Panc1 (cell line): ENCODE measurements around the gene TTC13. TPM values are rescaled to one million over a fixed set of nuclear protein-coding genes. Genes with fewer than 3 reads are reported as not detected.

Experiments
- ATAC-seq: fragments of 200-7000 bp; cut with Tn5 transposase; 2 replicates; pipeline ENCODE4 v1.9.1; 2020; ENCODE audit warnings: mild to moderate bottlenecking, moderate library complexity
- BruUV-seq: library from RNA; stranded (reverse); fragments of 400-500 nt; replicated peaks from 2 replicates; lab custom pipeline; 2021; lab: Mats Ljungman, UMichigan
- CTCF ChIA-PET: fragments of 300-600 bp; sonication (Branson Sonifier 250); formaldehyde crosslinking; loops from one replicate; lab custom pipeline; 2022; ENCODE audit warnings: antibody characterized with exemption; lab: Charles Lee
- POLR2A ChIA-PET: fragments of 300-600 bp; sonication (Branson Sonifier 250); formaldehyde crosslinking; loops from one replicate; lab custom pipeline; 2022; ENCODE audit warnings: antibody characterized with exemption; lab: Charles Lee
- DNase-seq: peaks from one replicate; pipeline ENCODE4 v3.0.0-alpha.2; 2010; ENCODE audit warnings: low read depth, low spot score
- H3K27ac ChIP-seq: 2 replicates; pipeline ENCODE4 v1.5.1; 2011; ENCODE audit warnings: mild to moderate bottlenecking, low read length, inconsistent platforms
- H3K27me3 ChIP-seq: fragments of 200-500 bp; sonication (Bioruptor generic); 2 replicates; pipeline ENCODE4 v1.6.0; 2014; ENCODE audit warnings: low read length, inconsistent platforms; ENCODE audit not compliant: control insufficient read depth, insufficient read depth
- H3K36me3 ChIP-seq: fragments of 200-500 bp; sonication (Bioruptor generic); 2 replicates; pipeline ENCODE4 v1.5.1; 2014; ENCODE audit warnings: inconsistent platforms, mild to moderate bottlenecking, low read length, moderate library complexity; ENCODE audit not compliant: control insufficient read depth, insufficient read depth
- H3K4me1 ChIP-seq: 2 replicates; pipeline ENCODE4 v1.5.1; 2011; ENCODE audit warnings: inconsistent platforms, mild to moderate bottlenecking, low read length, moderate library complexity; ENCODE audit not compliant: control insufficient read depth, insufficient read depth
- H3K4me3 ChIP-seq, 2 experiments: 2 replicates each; pipeline ENCODE4 v1.5.1; 2011 to 2012; ENCODE audit warnings: low read depth in 2 of 2, low read length in 2 of 2, mild to moderate bottlenecking in 2 of 2, inconsistent platforms in 1 of 2, moderate library complexity in 1 of 2
- H3K9me3 ChIP-seq: fragments of 200-500 bp; sonication (Bioruptor generic); 2 replicates; pipeline ENCODE4 v1.5.1; 2014; ENCODE audit warnings: low read depth, mild to moderate bottlenecking, inconsistent platforms, low read length, moderate library complexity; ENCODE audit not compliant: control insufficient read depth, insufficient read depth
- POLR2AphosphoS5 ChIP-seq: IDR thresholded peaks from 2 replicates; pipeline ENCODE4 v1.6.1; 2012; ENCODE audit warnings: mild to moderate bottlenecking, low read depth, low read length, moderate library complexity
- SIN3A ChIP-seq: IDR thresholded peaks from 2 replicates; pipeline ENCODE4 v1.6.1; 2012; ENCODE audit warnings: low read depth, mild to moderate bottlenecking, low read length, moderate library complexity, borderline replicate concordance; ENCODE audit not compliant: insufficient read depth
- TCF7L2 ChIP-seq: IDR thresholded peaks from 2 replicates; pipeline ENCODE4 v1.6.1; 2011; ENCODE audit warnings: mild to moderate bottlenecking, low read depth, low read length, inconsistent platforms
- in situ Hi-C: cut with HindIII; loops from 2 replicates; pipeline ENCODE4 v1.10.0; 2016; ENCODE audit warnings: low sequenced_read_pairs, low pct_unique_long_range_greater_than_20kb
- intact Hi-C: fragments of 100-400 bp; cut with micrococcal nuclease; formaldehyde crosslinking; loops from one replicate; pipeline ENCODE4 v1.10.0; 2022; ENCODE audit not compliant: unreplicated experiment
- total RNA-seq: library from RNA; stranded (reverse); gene quantifications from one replicate; pipeline ENCODE4 v1.2.1, GENCODE V29; 2021; ENCODE audit not compliant: unreplicated experiment
- TF ChIP-seq, protein P1 (sequence below), 2 experiments: IDR thresholded peaks; 2 replicates each; pipeline ENCODE4 v1.6.1; 2011 to 2012; ENCODE audit warnings: low read depth in 2 of 2, control low read depth in 1 of 2, low read length in 1 of 2, mild to moderate bottlenecking in 1 of 2, moderate library complexity in 1 of 2; ENCODE audit not compliant: insufficient read depth in 1 of 2
- TF ChIP-seq, protein P2 (sequence below): fragments of 450-650 bp; IDR thresholded peaks from 2 replicates; pipeline ENCODE4 v1.5.1; 2017; ENCODE audit warnings: mild to moderate bottlenecking

Gene TTC13
- total RNA-seq, 1 experiment from 2014 or later, result 19.0 TPM

DNA sequence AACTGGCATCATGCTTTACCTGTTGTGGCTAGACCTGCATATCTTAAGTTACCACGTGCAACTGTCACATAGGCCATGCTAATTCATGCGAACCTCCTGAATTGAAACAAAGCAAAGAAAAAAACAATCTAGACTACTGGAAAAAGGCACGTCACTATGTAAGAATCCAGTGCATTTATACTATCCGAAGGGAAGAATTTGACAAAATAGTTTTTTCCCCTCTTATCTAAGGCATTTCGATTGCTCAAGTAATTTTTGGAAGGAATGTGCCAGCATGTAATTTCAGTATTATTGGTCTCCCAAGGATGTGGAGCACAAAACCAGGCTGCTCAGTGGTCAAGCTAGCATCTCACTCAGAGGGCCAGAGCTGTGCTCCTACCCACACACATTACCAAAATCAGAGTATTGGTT is 78.8 kb downstream of the TTC13 start:
- DNase-seq (no peak), ATAC-seq (no peak)
- H3K36me3 ChIP-seq, result no peaks in the 10 kb centered on the region
- H3K4me3 ChIP-seq, result no peak overlapping the region
- no TSS peak for BruUV-seq
- intact Hi-C loops (loop anchor here (10.0 kb wide), 1 partner anchor 85 kb away; no protein-coding TSS in a partner anchor), in situ Hi-C loops (no loop called here)
- H3K27me3 ChIP-seq, result 0 out of 2 replicates have a peak, but pooled peaks cover 2% of the 10 kb centered on the region
- H3K27ac ChIP-seq, result no peak overlapping the region
- ChIA-PET POLR2A (no interaction called here), CTCF (no interaction called here)
- H3K9me3 ChIP-seq, result no peaks in the 10 kb centered on the region
- TF ChIP-seq SIN3A (no peak), TCF7L2 (no peak), POLR2AphosphoS5 (no peak)
- TF ChIP-seq, protein P1, sequence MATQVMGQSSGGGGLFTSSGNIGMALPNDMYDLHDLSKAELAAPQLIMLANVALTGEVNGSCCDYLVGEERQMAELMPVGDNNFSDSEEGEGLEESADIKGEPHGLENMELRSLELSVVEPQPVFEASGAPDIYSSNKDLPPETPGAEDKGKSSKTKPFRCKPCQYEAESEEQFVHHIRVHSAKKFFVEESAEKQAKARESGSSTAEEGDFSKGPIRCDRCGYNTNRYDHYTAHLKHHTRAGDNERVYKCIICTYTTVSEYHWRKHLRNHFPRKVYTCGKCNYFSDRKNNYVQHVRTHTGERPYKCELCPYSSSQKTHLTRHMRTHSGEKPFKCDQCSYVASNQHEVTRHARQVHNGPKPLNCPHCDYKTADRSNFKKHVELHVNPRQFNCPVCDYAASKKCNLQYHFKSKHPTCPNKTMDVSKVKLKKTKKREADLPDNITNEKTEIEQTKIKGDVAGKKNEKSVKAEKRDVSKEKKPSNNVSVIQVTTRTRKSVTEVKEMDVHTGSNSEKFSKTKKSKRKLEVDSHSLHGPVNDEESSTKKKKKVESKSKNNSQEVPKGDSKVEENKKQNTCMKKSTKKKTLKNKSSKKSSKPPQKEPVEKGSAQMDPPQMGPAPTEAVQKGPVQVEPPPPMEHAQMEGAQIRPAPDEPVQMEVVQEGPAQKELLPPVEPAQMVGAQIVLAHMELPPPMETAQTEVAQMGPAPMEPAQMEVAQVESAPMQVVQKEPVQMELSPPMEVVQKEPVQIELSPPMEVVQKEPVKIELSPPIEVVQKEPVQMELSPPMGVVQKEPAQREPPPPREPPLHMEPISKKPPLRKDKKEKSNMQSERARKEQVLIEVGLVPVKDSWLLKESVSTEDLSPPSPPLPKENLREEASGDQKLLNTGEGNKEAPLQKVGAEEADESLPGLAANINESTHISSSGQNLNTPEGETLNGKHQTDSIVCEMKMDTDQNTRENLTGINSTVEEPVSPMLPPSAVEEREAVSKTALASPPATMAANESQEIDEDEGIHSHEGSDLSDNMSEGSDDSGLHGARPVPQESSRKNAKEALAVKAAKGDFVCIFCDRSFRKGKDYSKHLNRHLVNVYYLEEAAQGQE (IDR thresholded peaks at IDR 0.05; ENCODE audit: insufficient read depth in 1 of 2, low read depth in 2 of 2, low read length in 1 of 2), result no peak
- TF ChIP-seq, protein P2, sequence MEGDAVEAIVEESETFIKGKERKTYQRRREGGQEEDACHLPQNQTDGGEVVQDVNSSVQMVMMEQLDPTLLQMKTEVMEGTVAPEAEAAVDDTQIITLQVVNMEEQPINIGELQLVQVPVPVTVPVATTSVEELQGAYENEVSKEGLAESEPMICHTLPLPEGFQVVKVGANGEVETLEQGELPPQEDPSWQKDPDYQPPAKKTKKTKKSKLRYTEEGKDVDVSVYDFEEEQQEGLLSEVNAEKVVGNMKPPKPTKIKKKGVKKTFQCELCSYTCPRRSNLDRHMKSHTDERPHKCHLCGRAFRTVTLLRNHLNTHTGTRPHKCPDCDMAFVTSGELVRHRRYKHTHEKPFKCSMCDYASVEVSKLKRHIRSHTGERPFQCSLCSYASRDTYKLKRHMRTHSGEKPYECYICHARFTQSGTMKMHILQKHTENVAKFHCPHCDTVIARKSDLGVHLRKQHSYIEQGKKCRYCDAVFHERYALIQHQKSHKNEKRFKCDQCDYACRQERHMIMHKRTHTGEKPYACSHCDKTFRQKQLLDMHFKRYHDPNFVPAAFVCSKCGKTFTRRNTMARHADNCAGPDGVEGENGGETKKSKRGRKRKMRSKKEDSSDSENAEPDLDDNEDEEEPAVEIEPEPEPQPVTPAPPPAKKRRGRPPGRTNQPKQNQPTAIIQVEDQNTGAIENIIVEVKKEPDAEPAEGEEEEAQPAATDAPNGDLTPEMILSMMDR, result no peak
- H3K4me1 ChIP-seq, result no peaks in the 10 kb centered on the region

DNA sequence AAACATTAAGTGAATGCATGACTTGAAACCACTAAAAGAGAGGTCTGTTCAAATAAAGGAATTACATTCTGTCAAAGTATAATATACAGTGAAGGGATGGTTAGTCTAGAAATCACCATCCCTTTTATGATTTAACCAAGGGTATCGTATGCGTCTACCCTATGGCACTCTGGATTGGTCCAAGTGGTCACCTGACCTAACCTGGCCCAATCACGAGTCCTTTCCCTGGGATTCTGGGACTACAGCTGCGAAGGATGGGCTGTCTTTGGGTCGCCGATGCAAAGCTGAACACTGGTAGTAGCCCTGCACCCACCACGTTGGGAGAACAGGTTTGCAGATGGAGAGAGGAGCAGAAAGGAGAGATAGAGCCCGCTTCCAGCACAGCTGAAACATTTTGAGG is 79.9 kb downstream of the TTC13 start:
- Histone ChIP-seq H3K4me1 (no peaks in the 10 kb centered on the region), H3K27me3 (peaks cover 2% of the 10 kb centered on the region; the same call in 1 of the 2 replicates), H3K27ac (no peak overlapping the region), H3K4me3 (no peak overlapping the region), H3K9me3 (no peaks in the 10 kb centered on the region), H3K36me3 (no peaks in the 10 kb centered on the region)
- POLR2A ChIA-PET, result no interaction called here
- in situ Hi-C loops (no loop called here), intact Hi-C loops (no loop called here)
- TF ChIP-seq TCF7L2 (no peak), POLR2AphosphoS5 (no peak), SIN3A (no peak)
- TF ChIP-seq, protein P2, result no peak
- TF ChIP-seq, protein P1 (IDR thresholded peaks at IDR 0.05; ENCODE audit: insufficient read depth in 1 of 2, low read depth in 2 of 2, low read length in 1 of 2), result no peak
- DNase-seq, result no peak
- CTCF ChIA-PET, result no interaction called here
- no peak for ATAC-seq
- no TSS peak for BruUV-seq
